Inferior parietal cortex (tissue), 1 donor: ENCODE results near the gene SYT1.

ENCODE experiments used
- DNase-seq: peaks from one replicate; pipeline ENCODE4 v3.0.0-alpha.2; 2016; ENCODE audit errors: extremely low spot score

SYT1 gene

GRCh38 chr12:79056775-79057174, 192.2 kb downstream of the SYT1 start:
- no peak for DNase-seq

DNA sequence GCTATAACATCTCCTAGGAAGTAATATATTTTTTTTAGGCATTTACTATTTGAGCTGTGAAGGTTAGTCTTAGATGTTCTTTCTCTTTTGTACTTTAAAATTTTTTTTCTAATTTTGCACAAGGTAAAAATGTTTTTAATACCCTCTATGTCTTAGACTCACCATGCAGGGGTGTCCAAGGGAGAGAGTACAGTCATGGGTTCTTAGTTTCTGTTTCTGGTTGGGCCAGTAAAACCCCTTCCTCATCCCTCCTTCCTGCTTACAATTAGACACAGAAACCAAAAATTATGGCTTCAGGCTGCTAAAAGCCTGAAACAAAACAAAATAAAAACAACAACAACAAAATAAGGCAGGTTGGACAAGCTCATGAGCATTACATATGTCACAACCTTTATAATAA, 193.0 kb downstream of the SYT1 start:
- DNase-seq, result no peak

GRCh38 chr12:79058342-79058741, 193.8 kb downstream of the SYT1 start:
- no peak for DNase-seq

DNA sequence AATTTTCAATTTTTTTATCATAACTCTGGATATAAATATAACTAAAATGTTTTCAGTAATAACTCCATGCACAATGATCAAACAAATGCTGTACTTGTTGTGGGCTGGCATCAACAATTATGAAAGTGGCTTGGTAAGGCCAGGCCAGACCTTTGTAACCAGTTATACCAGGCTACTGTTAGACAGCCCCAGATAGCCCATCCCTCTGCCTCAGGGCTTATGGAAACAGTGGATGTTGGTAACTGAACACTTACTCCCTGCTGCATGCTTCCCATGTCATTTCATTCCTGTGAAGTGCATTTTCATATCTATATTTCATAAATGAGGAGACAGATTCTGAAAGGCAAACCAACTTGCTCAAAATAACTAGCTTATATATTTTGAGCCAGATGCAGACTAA, 195.0 kb downstream of the SYT1 start:
- no peak for DNase-seq

DNA sequence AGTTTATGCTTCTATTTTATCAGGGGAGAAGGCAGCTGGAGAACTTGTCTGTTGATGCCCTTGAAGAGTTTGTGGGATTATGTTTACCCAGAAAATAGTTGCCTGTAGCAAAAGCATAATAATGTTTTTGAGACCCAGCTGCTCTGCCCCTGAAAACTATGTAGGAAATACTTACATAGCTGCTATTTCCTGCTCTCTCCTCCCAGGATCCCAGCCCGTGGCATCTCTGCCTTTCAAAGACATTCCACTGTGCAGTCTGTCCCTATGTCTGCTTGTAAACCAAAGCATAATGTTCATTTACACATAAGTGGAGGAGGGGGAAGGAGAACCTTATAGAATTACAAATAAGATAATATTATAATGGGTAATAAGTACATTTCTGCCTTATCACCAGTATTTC, 198.7 kb downstream of the SYT1 start:
- DNase-seq, result no peak

- DNase-seq, result no peak
Observed at GRCh38 chr12:79067977-79068376, 203.4 kb downstream of the SYT1 start.

DNA sequence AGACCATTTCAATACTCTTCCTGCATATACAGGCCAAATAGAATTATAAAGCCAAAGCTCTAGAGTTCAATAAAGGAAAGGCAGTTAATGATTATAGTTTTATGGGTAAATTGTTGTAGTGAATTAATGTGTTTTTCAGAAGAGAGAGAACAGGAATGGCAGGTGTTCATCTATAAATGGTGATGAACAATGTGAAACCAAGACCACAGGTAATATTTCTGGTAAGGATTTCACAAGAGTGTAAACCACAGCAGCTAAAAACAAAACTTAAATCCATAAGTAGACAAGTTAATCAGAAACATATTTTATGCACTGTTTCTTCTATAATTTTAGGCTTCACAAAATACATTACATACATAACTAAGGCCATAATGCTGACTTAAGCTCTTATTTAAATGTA, 204.4 kb downstream of the SYT1 start:
- no peak for DNase-seq

- DNase-seq, result no peak
Observed at GRCh38 chr12:79071498-79071897, 206.9 kb downstream of the SYT1 start.

DNA sequence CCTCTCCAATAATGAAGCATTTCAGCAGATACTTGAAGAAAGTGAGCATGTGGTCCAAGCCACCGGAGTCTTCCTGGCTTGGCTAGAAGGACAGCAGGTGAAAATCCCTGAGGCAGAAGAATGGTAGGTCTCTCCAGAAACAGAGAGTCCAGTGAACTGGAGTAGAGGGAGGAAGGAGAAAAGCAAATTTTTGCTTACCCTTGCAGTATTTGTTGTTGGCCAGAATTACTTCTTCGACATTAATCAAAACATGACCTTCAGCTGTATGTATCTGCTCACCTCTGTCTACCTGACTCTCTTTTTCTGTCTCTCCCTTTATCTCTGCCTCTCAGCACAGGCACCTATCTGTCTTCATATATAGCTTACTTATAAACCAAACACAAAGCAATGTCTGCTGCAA, 208.9 kb downstream of the SYT1 start:
- no peak for DNase-seq

DNA sequence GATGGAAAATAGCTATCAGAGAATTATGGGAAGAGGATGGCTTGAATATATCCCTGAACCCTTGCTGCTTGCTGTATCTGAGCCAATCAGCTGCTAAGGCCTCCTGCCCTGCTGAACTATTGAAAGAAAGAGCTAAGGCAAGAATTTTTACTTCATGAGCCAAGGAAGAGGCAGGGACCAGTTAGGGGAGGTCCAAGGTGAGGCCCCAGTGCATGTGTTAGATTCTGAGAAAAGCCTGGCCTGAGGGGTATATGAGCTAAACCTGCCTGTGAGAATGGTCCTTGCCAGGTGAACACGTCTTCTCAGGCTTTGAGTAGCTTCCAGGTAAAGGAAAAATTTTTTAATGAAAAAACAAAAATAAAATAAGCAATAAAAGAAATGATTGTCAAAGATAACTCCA, 218.0 kb downstream of the SYT1 start:
- DNase-seq, result no peak

- DNase-seq, result no peak
Observed at GRCh38 chr12:79083181-79083580, 218.6 kb downstream of the SYT1 start.

- DNase-seq, result no peak
Observed at GRCh38 chr12:79085106-79085682, 220.6 kb downstream of the SYT1 start.

DNA sequence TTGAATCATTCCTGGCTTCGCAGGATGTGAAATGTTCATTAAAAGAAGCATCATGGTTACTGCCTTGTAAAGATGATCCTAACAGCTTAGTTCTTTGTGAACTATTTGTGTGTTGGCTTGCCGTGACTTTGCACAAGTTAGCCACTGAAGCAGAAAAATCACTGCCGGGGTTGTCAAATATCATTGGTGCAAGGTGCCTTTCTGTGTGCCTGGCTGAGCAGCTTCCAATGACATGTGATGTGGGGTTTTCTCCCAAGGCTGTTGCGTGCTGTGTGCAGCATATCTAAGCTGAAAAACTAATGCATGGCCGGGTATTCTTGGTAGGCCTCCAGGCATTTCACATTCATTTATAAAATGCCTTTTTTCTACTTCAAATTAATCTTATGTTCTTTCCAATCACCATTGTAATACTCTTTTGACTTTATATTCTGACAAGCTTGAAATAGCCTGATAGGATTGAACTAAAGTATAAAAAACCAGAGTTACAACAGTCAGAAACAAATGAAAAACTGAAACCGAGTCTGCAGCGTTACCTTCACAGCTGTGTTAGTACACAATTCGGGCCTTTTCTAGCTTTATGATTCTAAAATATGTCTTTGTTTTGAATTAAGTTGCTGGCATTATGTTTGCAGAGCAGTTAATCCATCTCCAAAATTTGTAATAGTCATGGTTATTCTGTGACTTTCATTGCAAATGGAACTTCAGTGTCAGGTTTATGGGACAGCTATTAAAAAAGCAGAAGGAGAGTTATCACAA, 222.1 kb downstream of the SYT1 start:
- no peak for DNase-seq

- DNase-seq, result no peak
Observed at GRCh38 chr12:79098530-79098929, 234.0 kb downstream of the SYT1 start.

GRCh38 chr12:79108962-79109361, 244.4 kb downstream of the SYT1 start:
- no peak for DNase-seq

- DNase-seq, result no peak
Observed at GRCh38 chr12:79114896-79115295, 250.3 kb downstream of the SYT1 start.

GRCh38 chr12:79115743-79116142, 251.2 kb downstream of the SYT1 start:
- DNase-seq, result no peak

DNA sequence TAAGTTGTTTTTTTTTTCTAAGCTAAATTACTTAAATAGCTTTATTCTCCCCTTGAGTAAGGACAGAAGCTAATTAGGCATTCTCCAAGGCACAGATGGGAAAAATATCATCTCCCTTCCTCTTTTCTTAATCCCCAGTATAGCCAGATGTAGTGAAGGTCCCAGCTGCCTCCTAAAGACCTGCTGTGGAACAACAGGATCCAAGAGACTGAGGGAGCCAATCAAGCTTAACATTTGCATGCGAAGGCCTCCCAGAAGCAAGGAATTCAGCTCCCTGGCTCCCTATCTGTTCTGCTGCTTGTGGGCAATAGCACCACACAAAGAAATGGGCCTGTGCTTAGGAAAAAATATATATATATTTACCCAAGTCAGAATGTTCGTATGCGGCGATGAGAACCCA, 255.2 kb downstream of the SYT1 start:
- no peak for DNase-seq

GRCh38 chr12:79121486-79121885, 256.9 kb downstream of the SYT1 start:
- no peak for DNase-seq

GRCh38 chr12:79124385-79124784, 259.8 kb downstream of the SYT1 start:
- DNase-seq, result no peak

DNA sequence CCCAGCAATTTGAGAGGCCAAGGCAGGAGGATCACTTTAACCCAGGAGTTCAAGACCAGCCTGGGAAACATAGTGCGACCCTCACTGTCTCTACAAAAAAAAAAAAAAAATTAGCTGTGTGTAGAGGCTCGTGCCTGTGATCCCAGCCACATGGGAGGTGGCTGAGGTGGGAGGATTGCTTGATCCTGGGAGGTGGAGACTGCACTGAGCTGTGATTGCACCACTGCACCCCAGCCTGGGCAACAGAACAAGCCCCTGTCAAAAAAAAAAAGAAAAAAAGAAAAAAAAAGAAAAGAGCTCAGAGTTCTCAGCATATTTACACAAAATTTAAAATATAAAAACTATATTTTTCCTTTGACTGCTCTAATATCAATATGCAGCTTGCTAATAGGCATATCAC, 260.8 kb downstream of the SYT1 start:
- DNase-seq, result no peak

- DNase-seq, result peak; percentile 55
Observed at GRCh38 chr12:79127271-79127751, 262.7 kb downstream of the SYT1 start.

- DNase-seq, result no peak
Observed at GRCh38 chr12:79128956-79129355, 264.4 kb downstream of the SYT1 start.

GRCh38 chr12:79138872-79139271, 274.3 kb downstream of the SYT1 start:
- no peak for DNase-seq
